ENCODE results near the gene ERGIC1. TPM values are rescaled to one million over a fixed set of nuclear protein-coding genes. Genes with fewer than 3 reads are reported as not detected.

The ERGIC1 gene
- polyA plus RNA-seq, 1 donor from 2014 or later, result 59.1 TPM

DNA sequence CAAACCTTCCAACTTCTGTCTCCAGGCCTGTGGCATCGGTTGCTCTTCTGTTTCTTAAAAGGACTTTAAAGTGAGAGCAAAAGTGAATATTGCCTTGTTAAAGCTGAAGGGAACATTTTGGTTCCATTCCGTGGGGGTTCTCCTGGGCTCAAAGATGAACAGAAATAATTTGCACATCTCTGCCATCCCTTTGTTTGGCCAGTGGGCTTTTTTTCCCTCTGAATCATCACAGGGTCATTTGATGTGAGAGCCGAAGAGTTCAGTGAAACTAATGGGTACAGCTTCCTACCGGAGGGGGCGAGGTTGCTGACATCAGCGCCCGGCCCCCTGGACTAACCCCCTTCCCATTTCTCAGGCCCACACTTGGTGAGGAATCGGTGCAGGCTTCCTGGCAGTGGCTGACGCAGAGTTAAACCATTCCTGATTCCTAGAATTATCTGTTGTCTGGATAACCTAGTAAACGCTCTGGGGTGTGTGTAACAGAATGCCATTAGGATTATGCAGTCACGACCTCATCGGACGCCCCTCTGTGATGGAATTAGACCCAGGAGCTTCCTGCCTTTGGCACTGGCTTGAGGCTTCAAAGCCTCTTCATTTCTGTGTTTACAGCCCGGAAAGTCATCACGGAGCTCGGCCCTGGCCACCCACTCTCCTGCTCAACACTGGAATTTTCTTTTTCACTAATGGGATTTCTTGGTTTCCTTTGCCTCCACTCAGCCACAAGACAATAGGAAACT, 63.6 kb downstream of the ERGIC1 start:
- Histone ChIP-seq H3K27me3 (ENCODE audit: insufficient read depth, low read depth, low read length) (no peaks in the 10 kb centered on the region), H3K79me2 (replicated peaks; ENCODE audit: insufficient read depth, low read length) (no peaks in the 10 kb centered on the region), H3K4me2 (ENCODE audit: low read length) (no peak overlapping the region), H2AFZ (ENCODE audit: low read depth, low read length) (no peak overlapping the region), H3K36me3 (ENCODE audit: insufficient read depth, low read length) (no peaks in the 10 kb centered on the region), H4K20me1 (ENCODE audit: insufficient read depth) (no peaks in the 10 kb centered on the region), H3K27ac (ENCODE audit: low read length) (no peak overlapping the region), H3K9ac (ENCODE audit: low read length) (no peak overlapping the region), H3K9me2 (ENCODE audit: insufficient read depth, low read length) (no peaks in the 10 kb centered on the region), H3F3A (ENCODE audit: insufficient read depth, low read length, poor library complexity, severe bottlenecking) (no peaks in the 10 kb centered on the region), H3K9me3 (ENCODE audit: low read length) (no peaks in the 10 kb centered on the region), H3K4me3 (ENCODE audit: low read length) (no peak overlapping the region)
- no peak for TF ChIP-seq RAD21 (conservative IDR thresholded peaks at IDR 0.05)
- TF ChIP-seq EZH2 (IDR thresholded peaks at IDR 0.05; ENCODE audit: borderline replicate concordance, insufficient read depth, low read length, poor library complexity, severe bottlenecking), result no peak
- no peak for TF ChIP-seq REST (IDR thresholded peaks at IDR 0.05; ENCODE audit: borderline replicate concordance)
- TF ChIP-seq EP300 (conservative IDR thresholded peaks at IDR 0.05; ENCODE audit: poor library complexity, severe bottlenecking), result no peak

DNA sequence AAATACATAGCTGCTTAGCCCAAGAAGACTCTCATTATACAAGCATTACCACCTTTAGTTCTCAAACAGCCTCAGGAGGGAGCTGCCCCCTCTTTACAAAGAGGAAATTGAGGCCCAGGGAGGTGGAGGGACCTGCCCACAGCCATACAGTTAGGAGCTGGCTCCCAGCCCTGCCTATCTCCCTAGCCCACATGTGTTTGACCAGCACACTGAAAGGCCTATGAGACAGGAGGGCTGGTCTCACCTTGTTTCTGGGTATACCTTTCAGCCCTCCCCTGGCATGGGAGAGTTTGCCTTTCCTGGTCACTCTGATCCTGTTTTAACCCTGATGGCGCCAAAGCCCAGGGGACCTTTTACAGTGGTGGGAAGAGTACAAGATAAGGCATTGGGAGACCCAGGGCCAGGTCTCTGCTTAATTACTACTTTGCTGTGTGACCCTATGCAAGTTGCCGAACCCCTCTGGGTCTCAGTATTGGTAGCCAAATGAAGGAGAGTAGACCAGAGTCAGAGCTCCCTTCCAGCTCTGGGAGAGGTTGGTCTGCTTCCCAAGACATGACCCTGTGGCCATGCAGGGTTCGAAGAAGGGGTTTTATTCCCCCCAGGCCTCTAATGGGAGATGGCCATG, 64.3 kb downstream of the ERGIC1 start:
- no peaks in the 10 kb centered on the region for H3F3A ChIP-seq (ENCODE audit: insufficient read depth, low read length, poor library complexity, severe bottlenecking)
- no peak overlapping the region for H3K4me3 ChIP-seq (ENCODE audit: low read length)
- H3K27ac ChIP-seq (ENCODE audit: low read length), result no peak overlapping the region
- TF ChIP-seq POLR2AphosphoS5 (IDR thresholded peaks at IDR 0.05) (no peak), CTCF (IDR thresholded peaks at IDR 0.05; ENCODE audit: poor library complexity, severe bottlenecking) (no peak), EP300 (conservative IDR thresholded peaks at IDR 0.05; ENCODE audit: poor library complexity, severe bottlenecking) (no peak), EZH2 (IDR thresholded peaks at IDR 0.05; ENCODE audit: borderline replicate concordance, insufficient read depth, low read length, poor library complexity, severe bottlenecking) (no peak), REST (IDR thresholded peaks at IDR 0.05; ENCODE audit: borderline replicate concordance) (no peak), MXI1 (conservative IDR thresholded peaks at IDR 0.05; ENCODE audit: poor library complexity, severe bottlenecking) (no peak), SMC3 (conservative IDR thresholded peaks at IDR 0.05; ENCODE audit: poor library complexity) (no peak), TAF1 (IDR thresholded peaks at IDR 0.05; ENCODE audit: low read depth) (no peak), RAD21 (conservative IDR thresholded peaks at IDR 0.05) (no peak)
- no peaks in the 10 kb centered on the region for H3K9me2 ChIP-seq (ENCODE audit: insufficient read depth, low read length)
- H2AFZ ChIP-seq (ENCODE audit: low read depth, low read length), result no peak overlapping the region
- no peaks in the 10 kb centered on the region for H3K79me2 ChIP-seq (replicated peaks; ENCODE audit: insufficient read depth, low read length)
- no peak overlapping the region for H3K4me2 ChIP-seq (ENCODE audit: low read length)
- no peaks in the 10 kb centered on the region for H3K36me3 ChIP-seq (ENCODE audit: insufficient read depth, low read length)
- H4K20me1 ChIP-seq (ENCODE audit: insufficient read depth), result no peaks in the 10 kb centered on the region
- no peaks in the 10 kb centered on the region for H3K27me3 ChIP-seq (ENCODE audit: insufficient read depth, low read depth, low read length)
- H3K9ac ChIP-seq (ENCODE audit: low read length), result no peak overlapping the region
- no peaks in the 10 kb centered on the region for H3K9me3 ChIP-seq (ENCODE audit: low read length)
